ENCODE data around the gene ARHGEF33. TPM values are rescaled to one million over a fixed set of nuclear protein-coding genes. Genes with fewer than 3 reads are reported as not detected.

ARHGEF33 gene
- polyA plus RNA-seq, 1 of the 3 experiments (the other 2 are of a cell fraction), result 0.25 TPM

GRCh38 chr2:38909872-38910271 lies 20.2 kb downstream of the ARHGEF33 start:
- no peak overlapping the region for H3K4me2 ChIP-seq
- WGBS (ENCODE audit: low lambda C conversion rate), result 96% methylated on average over 1 of the region's 1 CpG
- H3K4me1 ChIP-seq (ENCODE audit: control insufficient read depth in 1 of 2, insufficient read depth in 2 of 2, low read depth in 1 of 2, low read length in 1 of 2), result peaks cover 0 to 17% of the 10 kb centered on the region in 2 experiments; a peak in 1 of 4 replicates
- H3K9me3 ChIP-seq, result no peaks in the 10 kb centered on the region
- DNase-seq, result no peak
- TF ChIP-seq CTCF (IDR thresholded peaks at IDR 0.05) (no peak), PBX3 (IDR thresholded peaks at IDR 0.05) (no peak), YY1 (IDR thresholded peaks at IDR 0.05; ENCODE audit: low read depth) (no peak), NFIC (IDR thresholded peaks at IDR 0.05; ENCODE audit: borderline replicate concordance) (no peak), JUND (IDR thresholded peaks at IDR 0.05) (no peak), USF1 (IDR thresholded peaks at IDR 0.05; ENCODE audit: borderline replicate concordance, low read depth) (no peak), RXRA (IDR thresholded peaks at IDR 0.05; ENCODE audit: borderline replicate concordance, low read depth) (no peak), TCF12 (IDR thresholded peaks at IDR 0.05) (no peak), MAX (IDR thresholded peaks at IDR 0.05; ENCODE audit: low read depth) (no peak), TAF1 (IDR thresholded peaks at IDR 0.05; ENCODE audit: borderline replicate concordance, low read depth, low read length) (no peak), SMC3 (IDR thresholded peaks at IDR 0.05; ENCODE audit: low read depth, low read length) (no peak)
- no peaks in the 10 kb centered on the region for H3K79me2 ChIP-seq (ENCODE audit: insufficient read depth)
- H2AFZ ChIP-seq (ENCODE audit: low read depth), result no peak overlapping the region; the same call in 1 of the 2 replicates
- no peak overlapping the region for H3K9ac ChIP-seq
- no peak overlapping the region; a peak in 1 of 4 replicates for H3K27ac ChIP-seq (ENCODE audit: low read depth in 2 of 2, low read length in 1 of 2)
- no peaks in the 10 kb centered on the region for H3K27me3 ChIP-seq (ENCODE audit: insufficient read depth)
- H3K9me2 ChIP-seq, result no peaks in the 10 kb centered on the region
- H3K36me3 ChIP-seq (replicated peaks in 1 of 2; ENCODE audit: control insufficient read depth in 1 of 2, insufficient read depth in 2 of 2, low read length in 1 of 2), result no peaks in the 10 kb centered on the region
- H3F3A ChIP-seq (replicated peaks; ENCODE audit: insufficient read depth), result no peaks in the 10 kb centered on the region
- ChIA-PET CTCF (interaction anchor here (0.7 to 1.5 kb wide), 2 partner anchors 13 to 37 kb away, joined by 3 to 4 read pairs; no protein-coding TSS in a partner anchor), POLR2A (no interaction called here)
- H3K4me3 ChIP-seq (ENCODE audit: low read depth in 2 of 2, low read length in 1 of 2), result no peak overlapping the region
- H4K20me1 ChIP-seq (ENCODE audit: insufficient read depth), result no peaks in the 10 kb centered on the region

GRCh38 chr2:38911191-38911590 lies 21.5 kb downstream of the ARHGEF33 start:
- Histone ChIP-seq H3K4me3 (ENCODE audit: low read depth in 2 of 2, low read length in 1 of 2) (no peak overlapping the region), H3K4me1 (ENCODE audit: control insufficient read depth in 1 of 2, insufficient read depth in 2 of 2, low read depth in 1 of 2, low read length in 1 of 2) (peaks cover 0 to 17% of the 10 kb centered on the region in 2 experiments; a peak in 1 of 4 replicates), H3K9ac (no peak overlapping the region), H3K4me2 (no peak overlapping the region), H3K9me3 (no peaks in the 10 kb centered on the region), H2AFZ (ENCODE audit: low read depth) (no peak overlapping the region), H3F3A (replicated peaks; ENCODE audit: insufficient read depth) (no peaks in the 10 kb centered on the region), H4K20me1 (ENCODE audit: insufficient read depth) (no peaks in the 10 kb centered on the region), H3K27me3 (ENCODE audit: insufficient read depth) (no peaks in the 10 kb centered on the region), H3K9me2 (no peaks in the 10 kb centered on the region), H3K79me2 (ENCODE audit: insufficient read depth) (no peaks in the 10 kb centered on the region), H3K27ac (ENCODE audit: low read depth in 2 of 2, low read length in 1 of 2) (no peak overlapping the region), H3K36me3 (replicated peaks in 1 of 2; ENCODE audit: control insufficient read depth in 1 of 2, insufficient read depth in 2 of 2, low read length in 1 of 2) (no peaks in the 10 kb centered on the region)
- ChIA-PET CTCF (interaction anchor here (1.4 kb wide), 1 partner anchor 36 kb away, joined by 4 read pairs; no protein-coding TSS in a partner anchor), POLR2A (no interaction called here)
- DNase-seq, result no peak
- WGBS (ENCODE audit: low lambda C conversion rate), result 86% methylated on average over 1 of the region's 1 CpG
- TF ChIP-seq MXI1 (IDR thresholded peaks at IDR 0.05; ENCODE audit: low read depth, low read length) (no peak), CTCF (IDR thresholded peaks at IDR 0.05) (no peak), RAD21 (IDR thresholded peaks at IDR 0.05; ENCODE audit: low read length) (no peak), JUND (IDR thresholded peaks at IDR 0.05) (no peak), CHD2 (IDR thresholded peaks at IDR 0.05; ENCODE audit: low read length, partially characterized antibody) (no peak), NRF1 (IDR thresholded peaks at IDR 0.05; ENCODE audit: low read depth, low read length) (no peak), FOXJ3 (CRISPR knock-in tag; IDR thresholded peaks at IDR 0.05) (no peak), MAX (IDR thresholded peaks at IDR 0.05; ENCODE audit: low read depth) (no peak), TEAD4 (IDR thresholded peaks at IDR 0.05; ENCODE audit: borderline replicate concordance, insufficient read depth) (no peak), POLR2AphosphoS5 (IDR thresholded peaks at IDR 0.05; ENCODE audit: low read depth, low read length) (no peak), ZBTB33 (IDR thresholded peaks at IDR 0.05; ENCODE audit: borderline replicate concordance, low read depth) (no peak)

All from SK-N-SH (cell line).